ENCODE results near the gene C11orf71. TPM values are rescaled to one million over a fixed set of nuclear protein-coding genes. Genes with fewer than 3 reads are reported as not detected.

Gene C11orf71
- total and polyA plus RNA-seq, 10 of the 15 experiments (the other 5 are each of a cell fraction or from before 2014, with no cell fraction given), result 1.4 to 12.0 (median 7.1) TPM

DNA sequence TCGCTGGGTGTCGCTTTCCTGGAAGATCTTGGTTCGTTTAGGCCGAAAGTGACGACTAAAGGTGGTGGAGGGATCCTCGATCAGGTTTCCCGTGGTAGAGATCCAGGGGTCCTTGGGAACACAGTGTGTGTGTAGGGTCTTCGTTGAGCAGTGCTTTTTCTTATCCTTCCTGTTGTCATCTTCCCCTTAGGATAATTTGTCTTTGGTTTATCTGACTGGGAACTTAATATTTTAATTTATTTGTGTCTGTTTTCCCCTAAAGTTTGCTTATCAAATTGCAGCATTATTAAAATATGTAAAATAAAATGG is 558 bp upstream of the C11orf71 start (continued):
- TF ChIP-seq RAD21 (IDR thresholded peaks at IDR 0.05; ENCODE audit: insufficient read depth, low read depth, low read length) (no peak), CEBPB (IDR thresholded peaks at IDR 0.05; ENCODE audit: borderline replicate concordance in 1 of 2, low read depth in 2 of 2, low read length in 2 of 2) (no peak), BHLHE40 (IDR thresholded peaks at IDR 0.05; ENCODE audit: borderline replicate concordance in 1 of 2, low read depth in 2 of 2, low read length in 1 of 2) (no peak), YY1 (IDR thresholded peaks at IDR 0.05; ENCODE audit: low read depth, low read length) (no peak), IKZF2 (IDR thresholded peaks at IDR 0.05) (no peak; a peak in 2 of 4 replicates), SMAD5 (IDR thresholded peaks at IDR 0.05; ENCODE audit: low read depth) (no peak), PAX8 (IDR thresholded peaks at IDR 0.05) (0 out of 2 replicates have a peak, but pooled peaks have one; percentile 31), BACH1 (IDR thresholded peaks at IDR 0.05; ENCODE audit: borderline replicate concordance) (no peak), CHD1 (IDR thresholded peaks at IDR 0.05; ENCODE audit: low read depth, low read length) (no peak), ZBTB11 (CRISPR knock-in tag; IDR thresholded peaks at IDR 0.05) (no peak), CHD4 (IDR thresholded peaks at IDR 0.05) (no peak), POLR2AphosphoS5 (IDR thresholded peaks at IDR 0.05; ENCODE audit: low read length) (no peak), POU2F2 (IDR thresholded peaks at IDR 0.05; ENCODE audit: borderline replicate concordance, low read depth, low read length) (no peak), RUNX3 (IDR thresholded peaks at IDR 0.05; ENCODE audit: low read length) (no peak), RFX5 (IDR thresholded peaks at IDR 0.05; ENCODE audit: low read depth, low read length) (no peak), ATF2 (IDR thresholded peaks at IDR 0.05; ENCODE audit: low read length) (no peak), SREBF2 (IDR thresholded peaks at IDR 0.05; ENCODE audit: low read length) (no peak), FOXM1 (IDR thresholded peaks at IDR 0.05; ENCODE audit: low read depth, low read length) (no peak), SREBF1 (IDR thresholded peaks at IDR 0.05; ENCODE audit: low read length) (no peak), IKZF1 (conservative IDR thresholded peaks at IDR 0.05) (no peak), ZNF274 (IDR thresholded peaks at IDR 0.05; ENCODE audit: insufficient read depth, insufficient read length) (no peak), ZZZ3 (IDR thresholded peaks at IDR 0.05; ENCODE audit: control insufficient read depth, insufficient read length, low read depth) (no peak), ZNF24 (IDR thresholded peaks at IDR 0.05) (no peak), RELA (IDR thresholded peaks at IDR 0.05; ENCODE audit: borderline replicate concordance, partially characterized antibody) (no peak), IRF4 (IDR thresholded peaks at IDR 0.05; ENCODE audit: low read depth, low read length) (no peak), MTA2 (IDR thresholded peaks at IDR 0.05; ENCODE audit: low read depth) (peak; percentile 35; the same call in 1 of the 2 replicates)
- TF ChIP-seq, protein P1, sequence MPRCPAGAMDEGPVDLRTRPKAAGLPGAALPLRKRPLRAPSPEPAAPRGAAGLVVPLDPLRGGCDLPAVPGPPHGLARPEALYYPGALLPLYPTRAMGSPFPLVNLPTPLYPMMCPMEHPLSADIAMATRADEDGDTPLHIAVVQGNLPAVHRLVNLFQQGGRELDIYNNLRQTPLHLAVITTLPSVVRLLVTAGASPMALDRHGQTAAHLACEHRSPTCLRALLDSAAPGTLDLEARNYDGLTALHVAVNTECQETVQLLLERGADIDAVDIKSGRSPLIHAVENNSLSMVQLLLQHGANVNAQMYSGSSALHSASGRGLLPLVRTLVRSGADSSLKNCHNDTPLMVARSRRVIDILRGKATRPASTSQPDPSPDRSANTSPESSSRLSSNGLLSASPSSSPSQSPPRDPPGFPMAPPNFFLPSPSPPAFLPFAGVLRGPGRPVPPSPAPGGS (IDR thresholded peaks at IDR 0.05; ENCODE audit: borderline replicate concordance, insufficient read depth, low read depth, low read length, poor library complexity, severe bottlenecking), result no peak
- TF ChIP-seq, protein P2, sequence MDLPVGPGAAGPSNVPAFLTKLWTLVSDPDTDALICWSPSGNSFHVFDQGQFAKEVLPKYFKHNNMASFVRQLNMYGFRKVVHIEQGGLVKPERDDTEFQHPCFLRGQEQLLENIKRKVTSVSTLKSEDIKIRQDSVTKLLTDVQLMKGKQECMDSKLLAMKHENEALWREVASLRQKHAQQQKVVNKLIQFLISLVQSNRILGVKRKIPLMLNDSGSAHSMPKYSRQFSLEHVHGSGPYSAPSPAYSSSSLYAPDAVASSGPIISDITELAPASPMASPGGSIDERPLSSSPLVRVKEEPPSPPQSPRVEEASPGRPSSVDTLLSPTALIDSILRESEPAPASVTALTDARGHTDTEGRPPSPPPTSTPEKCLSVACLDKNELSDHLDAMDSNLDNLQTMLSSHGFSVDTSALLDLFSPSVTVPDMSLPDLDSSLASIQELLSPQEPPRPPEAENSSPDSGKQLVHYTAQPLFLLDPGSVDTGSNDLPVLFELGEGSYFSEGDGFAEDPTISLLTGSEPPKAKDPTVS (IDR thresholded peaks at IDR 0.05; ENCODE audit: low read depth, low read length), result no peak
